GM12878 (cell line): ENCODE measurements around the gene HAAO. TPM values are rescaled to one million over a fixed set of nuclear protein-coding genes. Genes with fewer than 3 reads are reported as not detected.
"Not testable (repeated sequence)": the region's sequence is repeated elsewhere in the genome, so short reads cannot be mapped to it uniquely, and the experiment has no call there.

Experiments
- ATAC-seq: fragments of 200-7000 bp; cut with Tn5 transposase; 3 replicates; pipeline ENCODE4 v1.9.1; 2020; ENCODE audit warnings: mild to moderate bottlenecking, moderate library complexity
- BruUV-seq: library from RNA; stranded (reverse); fragments of 400-500 nt; replicated peaks from 2 replicates; lab custom pipeline; 2021; lab: Mats Ljungman, UMichigan
- CTCF ChIA-PET: fragments of 300-600 bp; sonication (Branson Sonifier 250); formaldehyde crosslinking; extraction: SDS; loops from one replicate; lab custom pipeline; 2021; ENCODE audit warnings: inconsistent platforms; lab: Yijun Ruan, JAX
- POLR2A ChIA-PET: fragments of 350-600 bp; formaldehyde crosslinking; extraction: SDS; loops from one replicate; lab custom pipeline; 2021; ENCODE audit warnings: inconsistent platforms; lab: Charles Lee
- RAD21 ChIA-PET: fragments of 300-600 bp; sonication (Branson Sonifier 250); formaldehyde crosslinking; loops from one replicate; lab custom pipeline; 2023; ENCODE audit warnings: antibody characterized with exemption; ENCODE audit not compliant: unreplicated experiment; lab: Charles Lee
- SMC1A ChIA-PET: fragments of 300-600 bp; sonication (Branson Sonifier 250); formaldehyde crosslinking; loops from one replicate; lab custom pipeline; 2023; ENCODE audit not compliant: unreplicated experiment, uncharacterized antibody; lab: Charles Lee
- DNase-seq: peaks from one replicate; pipeline ENCODE4 v3.0.0-alpha.2; 2011; ENCODE audit warnings: low read depth, low spot score
- FAIRE-seq: peaks from 3 replicates; lab custom pipeline; 2011; peaks lifted over from hg19 to GRCh38; lab: Jason Lieb, UNC
- H2AFZ ChIP-seq: 2 replicates; pipeline ENCODE4 v1.6.0; 2011; ENCODE audit warnings: low read depth, low read length, control low read depth; ENCODE audit not compliant: control insufficient read depth
- H3K27ac ChIP-seq: 2 replicates; pipeline ENCODE4 v1.5.1; 2011; ENCODE audit warnings: control low read depth; ENCODE audit not compliant: control insufficient read depth, insufficient read depth
- H3K27me3 ChIP-seq, 2 experiments: replicated peaks in 1 of 2; 2 replicates each; pipeline versions ENCODE4 v1.6.0 to v1.6.1; 2011; ENCODE audit warnings: low read length in 1 of 2; ENCODE audit not compliant: control insufficient read depth in 2 of 2, insufficient read depth in 2 of 2
- H3K36me3 ChIP-seq, 2 experiments: 2 replicates each; pipeline ENCODE4 v1.5.1; 2011; ENCODE audit warnings: low read length in 1 of 2; ENCODE audit not compliant: control insufficient read depth in 2 of 2, insufficient read depth in 2 of 2
- H3K4me1 ChIP-seq: 2 replicates; pipeline ENCODE4 v1.6.1; 2011; ENCODE audit warnings: mild to moderate bottlenecking, low read length, moderate library complexity, mixed read lengths; ENCODE audit not compliant: control insufficient read depth, insufficient read depth
- H3K4me2 ChIP-seq: 2 replicates; pipeline ENCODE4 v1.6.0; 2011; ENCODE audit warnings: control low read depth; ENCODE audit not compliant: control insufficient read depth, insufficient read depth
- H3K4me3 ChIP-seq: fragments of 200-600 bp; sonication (generic); 2 replicates; pipeline ENCODE4 v1.5.1; 2016
- H3K79me2 ChIP-seq: 2 replicates; pipeline ENCODE4 v1.6.0; 2011; ENCODE audit warnings: low read length; ENCODE audit not compliant: control insufficient read depth, insufficient read depth
- H3K9ac ChIP-seq: 2 replicates; pipeline ENCODE4 v1.8.0; 2011; ENCODE audit warnings: low read length, control low read depth, mixed read lengths; ENCODE audit not compliant: control insufficient read depth, insufficient read depth
- H3K9me3 ChIP-seq: replicated peaks from 3 replicates; pipeline ENCODE4 v1.5.1; 2011; ENCODE audit warnings: mild to moderate bottlenecking, low read length; ENCODE audit not compliant: control insufficient read depth, insufficient read depth
- H4K20me1 ChIP-seq: 2 replicates; pipeline ENCODE4 v1.6.0; 2011; ENCODE audit not compliant: control insufficient read depth, insufficient read depth
- ASH2L ChIP-seq: fragments of 300-600, 200-600 bp; sonication (generic); IDR thresholded peaks from 2 replicates; pipeline ENCODE4 v1.6.1; 2017; ENCODE audit warnings: low read depth, mild to moderate bottlenecking, borderline replicate concordance
- YY1 ChIP-seq: IDR thresholded peaks from 2 replicates; pipeline ENCODE4 v1.6.1; 2011; ENCODE audit warnings: low read depth, mild to moderate bottlenecking, low read length
- ZNF687 ChIP-seq: fragments of 450-650 bp; IDR thresholded peaks from 2 replicates; pipeline ENCODE4 v1.6.1; 2017; ENCODE audit warnings: mild to moderate bottlenecking, moderate library complexity
- ZZZ3 ChIP-seq: IDR thresholded peaks from 2 replicates; pipeline ENCODE4 v1.6.1; 2011; ENCODE audit warnings: low read depth; ENCODE audit not compliant: control insufficient read depth, insufficient read length
- WGBS: methylation state at CpG from one replicate; pipeline ENCODE4 v1.1.6; 2016; ENCODE audit warnings: low lambda C conversion rate; ENCODE audit not compliant: insufficient replicate concordance, insufficient coverage; ENCODE audit errors: missing lambda C conversion rate; 5-methylcytosine and 5-hydroxymethylcytosine counted together
- in situ Hi-C: fragments of 300-500 bp; cut with MboI; formaldehyde crosslinking; loops from 9 replicates; pipeline ENCODE4 v1.14.3; 2018; ENCODE audit warnings: mixed read lengths
- intact Hi-C: fragments of 100-400 bp; cut with micrococcal nuclease; formaldehyde crosslinking; loops from one replicate; pipeline ENCODE4 v1.14.2; 2022; ENCODE audit not compliant: unreplicated experiment
- polyA plus RNA-seq, 11 experiments: library from polyadenylated mRNA; depleted of rRNA in 4 of 11; unstranded in 6 of 11; stranded (reverse) in 5 of 11; fragments of >200 nt; fragmentation: Nextera tagmentation in 4 of 11; fragmentation: Illumina TruSeq in 1 of 11; extraction: Ambion mirVana in 4 of 11; extraction: Trizol in 1 of 11; gene quantifications; 1 replicate in 1 of 11; 2 replicates in 10 of 11; pipeline versions ENCODE4 v1.2.1 to v1.2.3, GENCODE V29; 2011 to 2016; ENCODE audit warnings: inconsistent platforms in 2 of 11, missing spikeins in 2 of 11, low read depth in 1 of 11
- total RNA-seq, 4 experiments: library from RNA; depleted of rRNA in 3 of 4; stranded (reverse); fragments of >200 nt in 3 of 4; fragmentation: Illumina TruSeq in 1 of 4; extraction: Trizol in 1 of 4; gene quantifications; 2 replicates each; pipeline versions ENCODE4 v1.2.1 to v1.2.3, GENCODE V29; 2013 to 2021

Gene HAAO
- total and polyA plus RNA-seq, 10 of the 15 experiments (the other 5 are each of a cell fraction or from before 2014, with no cell fraction given), result 4.3 to 58.7 (median 26.8) TPM

- BruUV-seq, result no TSS peak
- POLR2A ChIA-PET, result no interaction called here
- DNase-seq, result no peak
Observed at GRCh38 chr2:42832289-42832634, 39.9 kb upstream of the HAAO start.

GRCh38 chr2:42831575-42832288, 39.3 kb upstream of the HAAO start:
- WGBS, result 81% methylated on average over 26 of the region's 26 CpGs
- DNase-seq, H3K4me2 ChIP-seq, H3K79me2 ChIP-seq, H3K27me3 ChIP-seq, H3K27ac ChIP-seq, H3K9me3 ChIP-seq, intact Hi-C loops, POLR2A ChIA-PET, in situ Hi-C loops, H3K36me3 ChIP-seq, H3K4me1 ChIP-seq, H3K9ac ChIP-seq, H3K4me3 ChIP-seq, ATAC-seq, FAIRE-seq, H2AFZ ChIP-seq, H4K20me1 ChIP-seq, BruUV-seq: not testable (repeated sequence)
- ChIA-PET CTCF (interaction anchor here (0.7 to 3.3 kb wide), 8 partner anchors 9 to 780 kb away, joined by 3 to 16 read pairs (median 5); no protein-coding TSS in a partner anchor), RAD21 (interaction anchor here (1.5 kb wide), 1 partner anchor 397 kb away, joined by 3 read pairs; no protein-coding TSS in a partner anchor), SMC1A (interaction anchor here (0.7 to 1.6 kb wide), 4 partner anchors 77 to 780 kb away, joined by 3 to 4 read pairs (median 4); no protein-coding TSS in a partner anchor)

More at GRCh38 chr2:42832289-42832634, 39.9 kb upstream of the HAAO start:
- Histone ChIP-seq H3K4me1 (no peaks in the 10 kb centered on the region), H3K4me3 (no peak overlapping the region), H3K27me3 (no peaks in the 10 kb centered on the region; a peak in 1 of 4 replicates), H3K36me3 (no peaks in the 10 kb centered on the region), H2AFZ (no peak overlapping the region)
- ATAC-seq (no peak), FAIRE-seq (no peak)
- in situ Hi-C loops, result no loop called here
- CTCF ChIA-PET, result interaction anchor here (0.7 to 2.9 kb wide), 6 partner anchors 10 to 779 kb away, joined by 3 to 10 read pairs (median 5); no protein-coding TSS in a partner anchor
- TF ChIP-seq ASH2L, result no peak
- no peak for TF ChIP-seq ZNF687
- TF ChIP-seq YY1, result peak; percentile 65; the same call in 1 of the 2 replicates
- no peak for TF ChIP-seq ZZZ3
- TF ChIP-seq, all 136 proteins: peak for 1
- intact Hi-C loops, result no loop called here
- ChIA-PET SMC1A (no interaction called here), RAD21 (no interaction called here)
- Histone ChIP-seq H3K27ac (no peak overlapping the region), H4K20me1 (no peaks in the 10 kb centered on the region), H3K4me2 (no peak overlapping the region), H3K9ac (no peak overlapping the region), H3K79me2 (no peaks in the 10 kb centered on the region), H3K9me3 (no peaks in the 10 kb centered on the region)
- WGBS, result 36% methylated on average over 6 of the region's 6 CpGs
